Fibroblast of skin of left quadriceps (primary cell): ENCODE measurements around the gene GNAO1.
A peak's percentile ranks its signal among the peaks of the same experiment; 100 is the strongest.

Experiments
- DNase-seq, 2 experiments: peaks; one replicate each; pipeline ENCODE4 v3.0.0-alpha.2; 2013; ENCODE audit warnings: low read depth in 2 of 2

The GNAO1 gene

GRCh38 chr16:56289416-56289815 lies 98.1 kb downstream of the GNAO1 start:
- no peak for DNase-seq

GRCh38 chr16:56289862-56290261 lies 98.6 kb downstream of the GNAO1 start:
- no peak for DNase-seq

- no peak for DNase-seq
Observed at GRCh38 chr16:56294014-56294413, 102.7 kb downstream of the GNAO1 start.

GRCh38 chr16:56294579-56294978 lies 103.3 kb downstream of the GNAO1 start:
- peak; percentile 88 to 89 for DNase-seq

- no peak for DNase-seq
Observed at GRCh38 chr16:56295059-56295665, 103.9 kb downstream of the GNAO1 start.

GRCh38 chr16:56295739-56296527 lies 104.6 kb downstream of the GNAO1 start:
- no peak for DNase-seq

- DNase-seq, result no peak
Observed at GRCh38 chr16:56297684-56298083, 106.4 kb downstream of the GNAO1 start.

- DNase-seq, result no peak
Observed at GRCh38 chr16:56298116-56298515, 106.8 kb downstream of the GNAO1 start.

- DNase-seq, result no peak
Observed at GRCh38 chr16:56298948-56299596, 107.8 kb downstream of the GNAO1 start.

GRCh38 chr16:56300242-56300623 lies 108.9 kb downstream of the GNAO1 start:
- no peak for DNase-seq

GRCh38 chr16:56300891-56301850 lies 109.9 kb downstream of the GNAO1 start:
- DNase-seq, result peak; percentile 49

- DNase-seq, result no peak
Observed at GRCh38 chr16:56302506-56302905, 111.2 kb downstream of the GNAO1 start.

- DNase-seq, result no peak
Observed at GRCh38 chr16:56303066-56303715, 111.9 kb downstream of the GNAO1 start.

GRCh38 chr16:56303880-56304279 lies 112.6 kb downstream of the GNAO1 start:
- DNase-seq, result no peak

- no peak for DNase-seq
Observed at GRCh38 chr16:56305956-56306565, 114.8 kb downstream of the GNAO1 start.

GRCh38 chr16:56306690-56307533 lies 115.6 kb downstream of the GNAO1 start:
- no peak for DNase-seq

- no peak for DNase-seq
Observed at GRCh38 chr16:56307534-56307873, 116.2 kb downstream of the GNAO1 start.

GRCh38 chr16:56309008-56309407 lies 117.7 kb downstream of the GNAO1 start:
- no peak for DNase-seq

GRCh38 chr16:56310690-56311089 lies 119.4 kb downstream of the GNAO1 start:
- DNase-seq, result no peak
